HepG2 (cell line): Measurements from ENCODE around the gene GPR26. TPM values are rescaled to one million over a fixed set of nuclear protein-coding genes. Genes with fewer than 3 reads are reported as not detected.

Source experiments
- FLYWCH1 ChIP-seq: sonication (generic); formaldehyde crosslinking; IDR thresholded peaks from 2 replicates; pipeline ENCODE4 v1.8.1; 2023; ENCODE audit warnings: mild to moderate bottlenecking, missing genetic modification reagents
- KDM5A ChIP-seq: fragments of 200-600 bp; sonication (generic); IDR thresholded peaks from 2 replicates; pipeline ENCODE4 v1.7.0; 2018; ENCODE audit warnings: antibody characterized with exemption, mild to moderate bottlenecking, low read length, borderline replicate concordance
- KLF15 ChIP-seq: sonication (generic); formaldehyde crosslinking; IDR thresholded peaks from 2 replicates; pipeline ENCODE4 v1.8.1; 2023; ENCODE audit warnings: borderline replicate concordance, mild to moderate bottlenecking, inconsistent platforms, missing genetic modification reagents, mixed read lengths
- MBNL3 ChIP-seq: fragments of 250-450 bp; sonication (Bioruptor Pico); conservative IDR thresholded peaks from 2 replicates; pipeline ENCODE4 v1.8.0; 2022; ENCODE audit warnings: mild to moderate bottlenecking, inconsistent platforms
- MEIS1 ChIP-seq: sonication (generic); formaldehyde crosslinking; IDR thresholded peaks from 2 replicates; pipeline ENCODE4 v1.9.0; 2021; ENCODE audit warnings: mild to moderate bottlenecking, missing genetic modification reagents, moderate library complexity, borderline replicate concordance
- NFATC3 ChIP-seq: sonication (generic); formaldehyde crosslinking; IDR thresholded peaks from 2 replicates; pipeline ENCODE4 v1.5.1; 2020; ENCODE audit warnings: mild to moderate bottlenecking, missing genetic modification reagents
- PTBP1 ChIP-seq: fragments of 200-400 bp; formaldehyde crosslinking; IDR thresholded peaks from 2 replicates; pipeline ENCODE4 v1.6.1; 2018; ENCODE audit warnings: low read length, low read depth; ENCODE audit not compliant: poor library complexity, severe bottlenecking
- ZKSCAN5 ChIP-seq: sonication (generic); formaldehyde crosslinking; IDR thresholded peaks from 2 replicates; pipeline ENCODE4 v1.5.1; 2020; ENCODE audit warnings: mild to moderate bottlenecking, missing genetic modification reagents
- ZNF280B ChIP-seq: sonication (generic); formaldehyde crosslinking; IDR thresholded peaks from 2 replicates; pipeline ENCODE4 v1.5.0; 2020; ENCODE audit warnings: missing genetic modification reagents, mild to moderate bottlenecking, borderline replicate concordance
- ZNF318 ChIP-seq: sonication (generic); formaldehyde crosslinking; IDR thresholded peaks from 2 replicates; pipeline ENCODE4 v1.4.0; 2020; ENCODE audit warnings: mild to moderate bottlenecking, missing genetic modification reagents
- ZNF430 ChIP-seq: sonication (generic); formaldehyde crosslinking; IDR thresholded peaks from 2 replicates; pipeline ENCODE4 v1.9.0; 2021; ENCODE audit warnings: mild to moderate bottlenecking, missing genetic modification reagents
- ZNF432 ChIP-seq: sonication (generic); formaldehyde crosslinking; IDR thresholded peaks from 2 replicates; pipeline ENCODE4 v1.5.0; 2020; ENCODE audit warnings: missing genetic modification reagents, mild to moderate bottlenecking, borderline replicate concordance
- polyA plus RNA-seq, 8 experiments: library from polyadenylated mRNA; depleted of rRNA in 3 of 8; stranded (reverse) in 7 of 8; unstranded in 1 of 8; fragments of >200 nt; fragmentation: Illumina TruSeq in 4 of 8; extraction: Trizol in 4 of 8; gene quantifications; 2 replicates each; pipeline versions ENCODE4 v1.2.1 to v1.2.3, GENCODE V29; 2011 to 2016; ENCODE audit warnings: low read depth in 4 of 8, missing spikeins in 1 of 8, mixed read lengths in 1 of 8; ENCODE audit not compliant: insufficient read depth in 1 of 8
- total RNA-seq, 5 experiments: library from RNA; depleted of rRNA; stranded (reverse); fragments of >200 nt; fragmentation: Illumina TruSeq; extraction: Trizol; gene quantifications; 2 replicates each; pipeline ENCODE4 v1.2.3, GENCODE V29; 2016; ENCODE audit warnings: low read depth in 1 of 5

Gene GPR26
- total and polyA plus RNA-seq, 2 of the 13 experiments (the other 11 are each of a cell fraction or from before 2014, with no cell fraction given), result not detected

GRCh38 chr10:123685260-123685659, 19.1 kb downstream of the GPR26 start (continued):
- TF ChIP-seq ZNF280B (CRISPR knock-in tag) (no peak), MBNL3 (no peak), ZNF430 (CRISPR knock-in tag) (no peak), ZNF318 (CRISPR knock-in tag) (no peak), KDM5A (no peak), PTBP1 (no peak), ZKSCAN5 (CRISPR knock-in tag) (no peak), ZNF432 (CRISPR knock-in tag) (no peak), FLYWCH1 (CRISPR knock-in tag) (no peak), KLF15 (CRISPR knock-in tag) (no peak), MEIS1 (CRISPR knock-in tag) (no peak), NFATC3 (CRISPR knock-in tag) (no peak)
